Suppressor macrophage treated with lipopolysaccharide for 1 hour (primary cell): ENCODE results near the gene BACE2.
"Not testable (repeated sequence)": the region's sequence is repeated elsewhere in the genome, so short reads cannot be mapped to it uniquely, and the experiment has no call there.

Experiments used
- DNase-seq, 3 donors: peaks; one replicate each; pipeline ENCODE4 v3.0.0-alpha.2; 2020 to 2022

The BACE2 gene

GRCh38 chr21:41283211-41283818 is 115.4 kb downstream of the BACE2 start:
- DNase-seq = peak; percentile 85 to 92 (median 86)

GRCh38 chr21:41289431-41289830 is 121.5 kb downstream of the BACE2 start:
- DNase-seq = no peak

DNA sequence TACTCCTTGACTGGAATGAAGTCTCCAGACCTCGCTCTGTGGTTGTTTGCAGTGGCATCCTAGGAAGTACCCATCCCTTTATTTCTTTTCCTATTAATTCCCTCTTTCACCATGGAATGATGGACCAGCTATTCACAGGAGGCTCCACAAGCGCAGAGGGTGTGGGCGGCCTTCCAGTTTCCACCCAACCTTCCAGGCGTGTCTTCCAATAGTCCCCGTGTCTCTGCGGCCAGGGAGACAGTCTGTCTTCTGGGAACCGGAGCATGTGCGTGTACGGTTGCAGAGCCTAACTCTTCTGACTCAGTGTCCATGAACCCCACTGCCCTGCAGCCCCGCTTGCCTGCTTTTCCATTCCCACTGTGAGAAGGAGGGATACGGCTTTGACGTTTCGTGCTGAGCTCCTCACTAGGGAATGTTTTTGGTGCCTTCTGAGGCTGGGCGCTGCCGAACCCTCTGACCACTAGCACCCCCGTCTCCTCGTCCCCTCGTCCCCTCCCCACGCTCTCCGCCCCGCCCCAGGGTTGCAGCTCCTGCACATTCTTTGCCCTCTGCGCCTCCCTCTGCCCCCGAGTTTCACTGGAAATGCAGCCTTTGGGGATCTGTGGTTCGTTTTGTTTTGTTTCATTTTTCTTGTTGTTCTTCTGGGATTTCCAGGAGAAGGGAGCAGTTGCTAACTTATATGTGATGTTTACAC is 122.3 kb downstream of the BACE2 start:
- DNase-seq = no peak

GRCh38 chr21:41294548-41295231 is 126.7 kb downstream of the BACE2 start:
- DNase-seq = no peak

- no peak for DNase-seq
Observed at GRCh38 chr21:41295721-41296254, 127.8 kb downstream of the BACE2 start.

GRCh38 chr21:41302976-41303375 is 135.0 kb downstream of the BACE2 start:
- DNase-seq = no peak

GRCh38 chr21:41304068-41304720 is 136.2 kb downstream of the BACE2 start:
- no peak for DNase-seq

- DNase-seq = no peak
Observed at GRCh38 chr21:41307219-41307618, 139.3 kb downstream of the BACE2 start.

DNA sequence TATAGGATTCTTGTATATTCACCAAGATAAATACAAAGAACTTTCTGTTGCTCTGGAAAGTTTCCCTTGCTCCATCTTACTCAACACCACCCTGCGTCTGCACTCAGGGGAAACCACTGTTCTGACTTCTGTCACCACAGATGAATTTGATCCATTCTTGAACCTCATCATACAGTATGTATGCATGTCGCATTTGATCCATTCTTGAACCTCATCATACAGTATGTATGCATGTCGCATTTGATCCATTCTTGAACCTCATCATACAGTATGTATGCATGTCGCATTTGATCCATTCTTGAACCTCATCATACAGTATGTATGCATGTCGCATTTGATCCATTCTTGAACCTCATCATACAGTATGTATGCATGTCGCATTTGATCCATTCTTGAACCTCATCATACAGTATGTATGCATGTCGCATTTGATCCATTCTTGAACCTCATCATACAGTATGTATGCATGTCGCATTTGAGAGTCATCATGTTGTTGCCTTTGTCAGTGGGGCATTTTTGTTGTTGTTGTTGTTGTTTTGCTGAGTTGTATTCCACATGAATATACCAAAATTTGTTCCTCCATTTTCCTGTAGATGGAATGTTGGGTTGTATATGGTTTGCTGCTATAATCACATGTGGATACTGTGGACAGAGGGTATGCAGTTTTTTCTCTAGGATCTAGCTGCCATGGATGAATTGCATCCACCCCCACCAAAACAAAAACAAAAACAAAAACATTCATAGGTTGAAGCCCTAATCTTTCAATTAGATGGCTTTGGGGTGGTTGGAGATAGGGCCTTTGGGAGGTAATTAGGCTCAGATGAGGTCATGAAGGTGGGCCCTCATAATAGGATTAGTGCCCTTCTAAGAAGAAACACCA is 145.6 kb downstream of the BACE2 start:
- not testable (repeated sequence) for DNase-seq

GRCh38 chr21:41315726-41316125 is 147.8 kb downstream of the BACE2 start:
- DNase-seq = no peak

GRCh38 chr21:41316200-41317062 is 148.5 kb downstream of the BACE2 start, which contains the start of gene FAM3B:
Gene FAM3B (plus strand): TSS chr21:41316801. CDS start chr21:41316880, 79 bp downstream.
- DNase-seq = peak in 1 of 3 donors; percentile 8

- DNase-seq = no peak
Observed at GRCh38 chr21:41317063-41317392, 149.1 kb downstream of the BACE2 start.

DNA sequence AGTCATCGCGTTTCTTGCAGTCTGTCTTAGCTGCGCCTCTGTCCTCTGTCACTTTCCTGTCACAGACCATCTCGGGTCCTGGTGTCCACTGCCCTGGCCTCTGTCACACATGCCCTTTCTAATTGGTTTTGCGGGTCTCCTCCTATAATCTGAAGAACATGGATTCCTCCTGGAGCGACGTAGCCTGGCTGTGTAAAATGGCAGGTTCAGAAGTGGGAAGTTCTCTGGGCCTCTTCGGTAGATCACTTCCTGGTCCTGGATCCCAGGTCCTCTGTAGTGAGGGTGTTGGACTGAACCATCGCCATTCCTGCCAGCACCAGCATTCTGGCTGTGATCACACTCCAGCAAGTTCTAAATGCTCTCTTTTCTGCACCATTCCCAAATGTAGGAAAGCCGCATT is 149.5 kb downstream of the BACE2 start:
- DNase-seq = peak in 1 of 3 donors; percentile 14

DNA sequence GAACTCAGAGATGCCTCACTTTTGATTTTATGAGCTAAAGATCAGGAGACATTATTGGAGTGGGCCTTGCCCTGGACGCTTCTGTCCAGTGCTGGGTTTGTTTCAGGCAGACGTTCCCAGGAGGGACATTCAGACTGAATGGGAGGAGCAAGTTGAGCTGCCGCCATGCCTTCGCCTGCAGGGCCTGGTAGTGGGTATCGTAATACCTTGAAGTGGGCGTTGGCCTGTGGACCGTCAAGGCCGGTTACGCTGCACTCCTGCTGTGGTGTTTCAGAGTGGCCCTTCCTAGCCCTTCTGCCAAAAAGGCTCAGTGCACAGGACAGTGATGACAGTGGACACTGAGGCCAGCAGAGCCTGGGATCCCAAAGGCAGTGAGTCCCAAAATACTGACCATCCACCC is 150.3 kb downstream of the BACE2 start:
- DNase-seq = no peak

DNA sequence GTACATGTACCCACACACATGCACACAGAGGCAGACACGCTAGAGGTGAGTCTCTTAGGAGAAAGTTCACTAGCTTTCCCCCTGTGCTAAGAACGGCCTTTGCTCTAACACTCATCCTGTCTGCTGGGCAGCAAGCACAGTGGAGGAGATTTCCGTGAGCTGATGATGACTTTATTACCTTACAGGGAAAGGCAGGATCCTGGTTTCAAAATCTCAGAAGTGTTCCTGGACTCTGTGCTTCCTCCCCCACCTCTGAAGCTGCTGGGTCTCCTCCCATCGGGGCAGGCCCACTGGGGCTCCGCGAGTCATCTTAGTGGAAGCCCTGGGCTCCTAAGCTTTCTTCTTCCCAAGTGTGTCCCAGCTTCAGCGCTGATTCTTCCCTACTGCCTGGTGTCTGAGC is 151.3 kb downstream of the BACE2 start:
- no peak for DNase-seq

GRCh38 chr21:41321211-41321907 is 153.4 kb downstream of the BACE2 start:
- DNase-seq = no peak

DNA sequence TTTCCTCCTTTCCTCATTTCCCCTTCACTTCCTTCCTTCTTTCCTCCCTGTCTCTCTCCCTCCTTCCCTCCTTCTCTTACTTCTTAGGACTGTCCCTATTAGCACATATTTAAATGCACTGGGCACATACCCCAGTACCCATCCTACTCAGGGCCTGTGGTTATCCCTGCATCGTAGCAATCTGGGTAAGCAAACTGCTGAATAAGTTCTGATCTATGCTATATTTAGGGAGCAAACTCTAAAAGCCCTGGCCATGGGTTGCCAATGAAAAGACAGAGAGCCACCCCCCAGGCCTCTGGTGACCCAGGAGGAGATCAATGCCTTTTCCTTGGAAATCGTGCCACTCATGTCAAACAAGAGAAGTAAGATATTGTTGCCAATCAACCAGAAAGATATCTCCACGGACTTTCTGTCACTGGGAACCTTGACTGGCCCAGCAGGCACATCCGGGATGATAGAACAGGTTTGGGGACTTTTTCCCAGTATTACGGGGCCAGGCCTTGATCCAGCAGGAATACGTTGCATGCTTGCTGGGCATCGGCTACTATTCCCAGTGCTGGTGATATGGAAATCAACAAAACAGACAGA is 154.0 kb downstream of the BACE2 start:
- no peak for DNase-seq

- DNase-seq = no peak
Observed at GRCh38 chr21:41322496-41323382, 154.8 kb downstream of the BACE2 start.
